Thoracic aorta endothelial cell (primary cell): ENCODE measurements around the gene EIF2B5. TPM values are rescaled to one million over a fixed set of nuclear protein-coding genes. Genes with fewer than 3 reads are reported as not detected.

ENCODE experiments used
- small RNA-seq: library from RNA; depleted of rRNA; stranded (forward); fragments of <200 nt; gene quantifications from one replicate; pipeline ENCODE3, GENCODE V24; 2012
- total RNA-seq: library from RNA; depleted of rRNA; stranded (reverse); fragments of >200 nt; gene quantifications from 2 replicates; pipeline ENCODE4 v1.2.3, GENCODE V29; 2012

EIF2B5 gene
- total RNA-seq: 36.4 and 42.8 TPM in 2 replicates

DNA sequence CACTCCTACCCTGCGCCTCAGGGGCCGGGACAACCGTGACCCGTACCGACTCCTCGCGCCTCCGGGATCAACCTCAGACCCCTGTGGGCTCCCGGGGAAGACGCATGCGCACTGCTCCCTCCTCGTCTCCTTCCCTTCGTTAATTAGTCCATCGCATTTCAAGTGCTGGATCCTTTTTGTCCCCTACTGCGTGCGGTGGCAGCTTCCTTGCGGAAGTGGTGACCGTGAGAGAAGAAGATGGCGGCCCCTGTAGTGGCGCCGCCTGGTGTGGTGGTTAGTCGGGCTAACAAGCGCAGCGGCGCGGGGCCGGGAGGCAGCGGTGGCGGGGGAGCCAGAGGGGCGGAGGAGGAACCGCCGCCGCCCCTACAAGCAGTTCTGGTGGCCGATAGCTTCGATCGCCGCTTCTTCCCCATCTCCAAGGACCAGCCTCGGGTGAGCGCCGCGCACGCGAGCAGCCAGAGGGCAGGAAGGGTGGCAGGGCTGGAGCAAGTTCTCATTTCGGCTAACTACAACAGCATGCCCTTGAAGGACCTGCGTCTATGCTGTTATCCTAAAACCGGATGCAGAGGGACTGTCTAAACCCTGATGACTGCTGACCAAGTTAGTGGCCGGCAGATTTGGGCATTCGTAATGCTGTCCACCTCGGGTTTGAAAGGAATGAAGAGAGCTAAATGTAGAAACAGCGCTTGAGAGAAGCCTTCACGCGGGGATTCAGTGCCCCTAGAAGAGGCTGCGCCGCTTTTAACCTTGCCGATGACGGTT lies at the start of gene EIF2B5:
TSS of gene EIF2B5 (plus strand) at position 210 of the 762 bp plus-strand sequence. CDS start at position 238, 28 bp downstream.

DNA sequence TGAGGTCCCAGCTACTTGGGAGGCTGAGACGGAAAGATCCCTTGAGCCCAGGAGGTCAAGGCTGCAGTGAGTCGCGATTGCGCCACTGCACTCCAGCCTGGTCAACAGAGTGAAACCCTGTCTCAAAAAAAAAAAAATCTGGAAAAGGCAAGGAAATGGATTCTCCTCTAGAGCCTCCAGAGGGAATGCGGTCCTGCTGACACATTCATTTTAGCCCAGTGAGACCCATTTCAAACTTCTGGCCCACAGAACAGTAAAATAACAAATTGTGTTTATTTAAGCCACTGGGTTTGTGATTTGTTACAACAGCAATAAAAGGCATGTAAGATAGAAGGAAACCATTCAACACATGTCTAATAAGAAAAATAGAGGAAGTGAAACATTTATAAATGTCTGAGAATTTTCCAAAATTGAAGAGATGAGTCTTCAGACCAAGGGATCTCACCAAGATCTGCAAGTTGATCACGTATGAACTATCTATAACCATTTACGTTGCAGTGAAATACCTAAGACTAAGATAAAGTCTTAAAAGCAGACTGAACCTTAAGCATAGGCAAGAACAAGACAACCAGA lies 38.3 kb upstream of the EIF2B5 start, which contains the start of gene HTR3E:
TSS of gene HTR3E (plus strand) at position 254 of the 573 bp plus-strand sequence. CDS start 466 bp downstream, outside the sequence.

DNA sequence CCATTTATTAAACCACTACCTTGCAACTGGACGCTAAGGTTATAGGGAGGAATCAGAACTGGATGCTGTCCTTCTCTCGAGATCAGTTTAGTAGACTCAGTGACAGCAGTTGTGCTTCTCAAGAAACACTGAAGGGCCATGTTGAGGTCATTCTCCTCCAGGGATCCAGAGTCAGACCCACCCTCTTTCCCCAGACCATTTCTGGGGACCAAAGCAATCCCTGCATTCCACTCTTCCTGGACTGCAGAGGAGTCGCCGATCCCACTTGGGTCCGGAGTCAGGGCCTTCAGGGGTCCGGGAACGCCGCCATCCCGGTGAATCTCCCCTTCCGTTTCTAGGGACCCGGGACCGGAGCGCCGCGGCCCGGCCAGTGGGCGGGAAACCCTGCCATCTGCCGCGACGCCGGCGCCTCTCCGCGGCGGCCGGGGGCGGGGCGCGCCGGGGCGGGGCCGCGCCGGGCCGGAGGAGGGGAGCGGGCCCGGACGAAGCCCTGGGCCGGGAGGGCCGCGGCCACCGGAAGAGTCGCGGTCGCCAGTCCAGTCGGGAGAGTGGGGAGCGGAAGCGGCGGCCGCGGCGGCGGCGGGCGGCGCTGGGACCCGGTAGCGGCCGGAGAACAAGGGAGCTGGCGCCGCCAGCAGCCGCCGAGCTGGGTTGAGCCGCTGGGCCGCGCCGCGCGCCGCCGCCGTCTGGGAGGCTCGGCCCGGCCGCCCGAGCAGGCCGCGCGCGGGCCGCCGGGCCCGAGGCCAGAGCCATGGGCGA lies 19.9 kb downstream of the EIF2B5 start, which contains the start of gene DVL3:
TSS of gene DVL3 (plus strand) at position 493 of the 759 bp plus-strand sequence. CDS start at position 752, 259 bp downstream.

DNA sequence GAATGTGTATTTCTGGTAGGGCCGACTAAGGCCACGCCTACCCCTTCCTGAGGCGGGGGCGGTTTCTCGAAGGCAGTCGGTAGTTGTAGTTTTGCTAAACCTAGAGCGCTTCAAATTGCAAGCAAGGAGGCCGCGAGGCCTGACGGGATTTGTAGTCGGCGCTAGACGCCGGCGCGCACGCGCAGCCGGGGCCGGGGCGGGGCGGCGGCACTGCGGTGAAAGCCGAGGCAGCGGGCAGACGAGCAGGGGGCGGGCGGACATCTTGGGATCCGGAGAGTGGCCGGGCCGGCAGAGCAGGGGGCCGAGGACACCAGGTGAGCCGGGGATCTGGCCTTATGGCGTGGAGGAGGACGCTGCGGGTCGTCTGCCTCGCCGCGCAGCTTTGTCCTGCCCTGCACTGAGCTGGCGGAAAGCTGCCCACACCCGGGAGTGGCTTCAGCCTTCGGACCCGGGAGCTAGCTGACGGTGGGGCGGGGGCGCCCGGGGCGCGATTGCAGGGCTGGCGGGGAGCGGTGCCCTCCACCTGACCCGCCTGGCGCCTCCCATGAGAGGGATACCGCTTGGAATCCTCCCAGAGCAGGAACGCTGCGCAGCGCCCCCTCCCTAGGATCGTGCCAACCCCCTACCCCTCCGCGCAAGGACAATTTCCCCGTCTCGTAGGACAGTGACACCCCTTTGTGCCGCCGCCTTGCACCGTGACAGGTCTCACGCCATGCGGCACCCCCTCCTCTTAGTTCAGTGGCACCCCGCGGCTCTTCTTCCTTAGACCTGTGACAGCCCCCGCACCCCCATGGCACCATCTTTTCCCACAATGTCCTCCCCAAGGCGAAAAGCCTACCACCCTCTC lies 39.7 kb downstream of the EIF2B5 start, which contains the start of gene AP2M1:
TSS of gene AP2M1 (plus strand) at position 210 of the 847 bp plus-strand sequence. CDS start 2,139 bp downstream, outside the sequence.

DNA sequence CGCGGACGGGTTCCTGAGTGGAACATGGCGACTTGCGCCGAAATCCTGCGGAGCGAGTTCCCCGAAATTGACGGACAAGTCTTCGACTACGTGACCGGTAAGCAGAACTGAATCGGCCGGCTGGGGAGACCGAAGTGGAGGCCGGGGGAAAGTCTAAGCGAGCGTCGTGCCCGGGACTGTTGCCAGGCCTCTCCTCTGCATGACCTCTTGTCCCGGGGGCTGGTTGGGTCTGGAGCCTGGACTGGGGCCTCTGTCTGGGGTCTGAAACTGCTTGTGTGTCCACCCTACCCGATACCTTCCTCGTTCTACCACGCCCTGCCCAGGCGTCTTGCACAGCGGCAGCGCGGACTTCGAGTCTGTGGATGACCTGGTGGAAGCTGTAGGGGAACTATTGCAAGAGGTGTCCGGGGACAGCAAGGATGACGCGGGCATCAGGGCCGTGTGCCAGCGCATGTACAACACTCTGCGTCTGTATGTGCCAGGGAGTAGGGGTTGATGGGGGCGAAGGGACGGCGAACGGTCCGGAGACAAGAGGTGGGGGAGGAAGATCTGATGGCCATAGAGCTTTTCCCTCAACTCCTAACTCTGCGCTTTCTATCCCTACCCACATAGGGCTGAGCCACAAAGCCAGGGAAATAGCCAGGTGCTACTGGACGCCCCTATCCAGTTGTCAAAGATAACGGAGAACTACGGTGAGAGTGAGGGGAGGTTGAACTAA lies 51.2 kb downstream of the EIF2B5 start, which contains the start of gene ABCF3:
TSS of gene ABCF3 (plus strand) at position 16 of the 718 bp plus-strand sequence. CDS start at position 25, 9 bp downstream.

Small RNA genes lying within 50 kb of the gene (small RNA-seq; reads per million reads assigned to genes)
- not detected for gene RF00019

Other genes with a start within 250 kb of the EIF2B5 start
- gene ABCC5, start 117.5 kb upstream of the EIF2B5 start, total RNA-seq: 20.2 and 24.5 TPM in 2 replicates
- gene HTR3D, start 103.6 kb upstream of the EIF2B5 start, total RNA-seq: not detected in 2 replicates
- not detected in 2 replicates for gene HTR3C, start 82.3 kb upstream of the EIF2B5 start, total RNA-seq
- not detected in 2 replicates for gene HTR3E, start 38.3 kb upstream of the EIF2B5 start, total RNA-seq
- gene DVL3, start 20.0 kb downstream of the EIF2B5 start, total RNA-seq: 24.3 and 27.1 TPM in 2 replicates
- 345 and 354 TPM in 2 replicates for gene AP2M1, start 39.5 kb downstream of the EIF2B5 start, total RNA-seq
- 33.7 and 42.4 TPM in 2 replicates for gene ABCF3, start 50.8 kb downstream of the EIF2B5 start, total RNA-seq
- gene VWA5B2, start 94.2 kb downstream of the EIF2B5 start, total RNA-seq: under 0.01 TPM in 1 of 2 replicates, not detected in the other
- gene ALG3, start 113.6 kb downstream of the EIF2B5 start, total RNA-seq: 27.8 and 33.3 TPM in 2 replicates
- 3.2 and 3.3 TPM in 2 replicates for gene EEF1AKMT4, start 114.3 kb downstream of the EIF2B5 start, total RNA-seq
- not detected in 2 replicates for gene CAMK2N2, start 126.2 kb downstream of the EIF2B5 start, total RNA-seq
- gene ECE2, start 140.7 kb downstream of the EIF2B5 start, total RNA-seq: not detected in 2 replicates
- gene PSMD2, start 163.9 kb downstream of the EIF2B5 start, total RNA-seq: 535 and 555 TPM in 2 replicates
- gene EIF4G1, start 179.2 kb downstream of the EIF2B5 start, total RNA-seq: 394 and 415 TPM in 2 replicates
- gene FAM131A, start 202.2 kb downstream of the EIF2B5 start, total RNA-seq: 21.8 and 31.1 TPM in 2 replicates
- gene CLCN2, start 226.2 kb downstream of the EIF2B5 start, total RNA-seq: 3.3 and 3.9 TPM in 2 replicates
- 122 and 123 TPM in 2 replicates for gene POLR2H, start 226.4 kb downstream of the EIF2B5 start, total RNA-seq
- not detected in 2 replicates for gene THPO, start 242.8 kb downstream of the EIF2B5 start, total RNA-seq
- 0.07 and 0.13 TPM in 2 replicates for gene CHRD, start 244.7 kb downstream of the EIF2B5 start, total RNA-seq